Gastroesophageal sphincter (tissue), 3 donors: Measurements from ENCODE around the gene CCDC73.

Experiments used
- CTCF ChIP-seq, 4 experiments: fragments of 200-600 bp in 2 of 4; fragments of 450-650 bp in 2 of 4; sonication (generic) in 1 of 4; IDR thresholded peaks; one replicate each; pipeline ENCODE4 v1.5.1; 2017 to 2019; ENCODE audit warnings: antibody characterized with exemption in 4 of 4, mild to moderate bottlenecking in 2 of 4, moderate library complexity in 2 of 4
- POLR2A ChIP-seq, 2 donors: fragments of 450-650 bp; IDR thresholded peaks; one replicate each; pipeline ENCODE4 v1.6.1; 2017; ENCODE audit warnings: antibody characterized with exemption in 2 of 2, mild to moderate bottlenecking in 2 of 2, moderate library complexity in 1 of 2
- POLR2AphosphoS5 ChIP-seq: sonication (generic); formaldehyde crosslinking; IDR thresholded peaks from one replicate; pipeline ENCODE4 v1.6.1; 2017; ENCODE audit warnings: antibody characterized with exemption

- TF ChIP-seq POLR2A (IDR thresholded peaks at IDR 0.05) (no peak), CTCF (IDR thresholded peaks at IDR 0.05) (no peak), POLR2AphosphoS5 (no peak)
These were observed 218.0 kb downstream of the CCDC73 start for GRCh38 chr11:32576456-32576855.
